Renal cortex interstitium (tissue), 11 donors: ENCODE results near the gene EPS8L1. TPM values are rescaled to one million over a fixed set of nuclear protein-coding genes. Genes with fewer than 3 reads are reported as not detected.
"Not testable (repeated sequence)": the region's sequence is repeated elsewhere in the genome, so short reads cannot be mapped to it uniquely, and the experiment has no call there.

Experiments used
- DNase-seq, 11 donors: peaks; one replicate each; pipeline ENCODE4 v3.0.0-alpha.2; 2013; ENCODE audit warnings: low read depth in 9 of 11, low spot score in 4 of 11; ENCODE audit errors: extremely low read depth in 1 of 11
- polyA plus RNA-seq, 3 donors: library from polyadenylated mRNA; unstranded; fragments of 120-200 nt; gene quantifications; one replicate each; pipeline ENCODE4 v1.2.1, GENCODE V29; 2013; ENCODE audit not compliant: insufficient read length in 3 of 3

Gene EPS8L1
- polyA plus RNA-seq, 3 donors, result 48.0 to 77.9 (median 61.6) TPM

GRCh38 chr19:55044771-55045716 lies 30.6 kb upstream of the EPS8L1 start:
- DNase-seq, result no peak

GRCh38 chr19:55046975-55047622 lies 28.6 kb upstream of the EPS8L1 start:
- DNase-seq, result no peak

- no peak for DNase-seq
Observed at GRCh38 chr19:55047951-55048350, 27.7 kb upstream of the EPS8L1 start.

- DNase-seq, result no peak
Observed at GRCh38 chr19:55048446-55048845, 27.2 kb upstream of the EPS8L1 start.

GRCh38 chr19:55050749-55051532 lies 24.7 kb upstream of the EPS8L1 start:
- no peak for DNase-seq

- DNase-seq, result no peak
Observed at GRCh38 chr19:55053735-55054134, 21.9 kb upstream of the EPS8L1 start.

- DNase-seq, result no peak
Observed at GRCh38 chr19:55056827-55057226, 18.8 kb upstream of the EPS8L1 start.

- DNase-seq, result no peak
Observed at GRCh38 chr19:55058781-55059610, 16.7 kb upstream of the EPS8L1 start.

- not testable (repeated sequence) for DNase-seq
Observed at GRCh38 chr19:55060287-55060686, 15.4 kb upstream of the EPS8L1 start.

GRCh38 chr19:55062735-55063491 lies 12.8 kb upstream of the EPS8L1 start, which contains the start of gene RDH13:
Gene RDH13, minus strand, starts transcription at chr19:55063148. Its CDS starts 116 bp downstream, at chr19:55063032.
- peak in 9 of 11 donors; percentile 77 to 92 (median 85) for DNase-seq

GRCh38 chr19:55063492-55063843 lies 12.2 kb upstream of the EPS8L1 start:
- no peak for DNase-seq

- DNase-seq, result not testable (repeated sequence)
Observed at GRCh38 chr19:55065516-55065915, 10.2 kb upstream of the EPS8L1 start.

GRCh38 chr19:55066107-55066709 lies 9.5 kb upstream of the EPS8L1 start:
- no peak for DNase-seq

- no peak for DNase-seq
Observed at GRCh38 chr19:55067869-55068268, 7.8 kb upstream of the EPS8L1 start.

GRCh38 chr19:55068950-55069864 lies 6.5 kb upstream of the EPS8L1 start:
- DNase-seq, result no peak

GRCh38 chr19:55069865-55070197 lies 5.8 kb upstream of the EPS8L1 start:
- no peak for DNase-seq
